GM03348 (cell line): Measurements from ENCODE around the gene KRT76.
A peak's percentile ranks its signal among the peaks of the same experiment; 100 is the strongest.
"Not testable (repeated sequence)": the region's sequence is repeated elsewhere in the genome, so short reads cannot be mapped to it uniquely, and the experiment has no call there.

ENCODE experiments used
- DNase-seq: peaks from one replicate; pipeline ENCODE4 v3.0.0; 2012; ENCODE audit warnings: low spot score

Gene KRT76

GRCh38 chr12:52759218-52759617 is 17.9 kb downstream of the KRT76 start:
- no peak for DNase-seq

GRCh38 chr12:52757449-52758176 is 19.5 kb downstream of the KRT76 start:
- no peak for DNase-seq

- DNase-seq, result no peak
Measured at GRCh38 chr12:52756281-52756960, 20.7 kb downstream of the KRT76 start.

GRCh38 chr12:52755533-52755932 is 21.6 kb downstream of the KRT76 start:
- DNase-seq, result no peak

GRCh38 chr12:52754135-52754534 is 23.0 kb downstream of the KRT76 start:
- no peak for DNase-seq

- DNase-seq, result no peak
Measured at GRCh38 chr12:52753283-52753682, 23.9 kb downstream of the KRT76 start.

- DNase-seq, result no peak
Measured at GRCh38 chr12:52752516-52752915, 24.6 kb downstream of the KRT76 start.

- no peak for DNase-seq
Measured at GRCh38 chr12:52751795-52752194, 25.4 kb downstream of the KRT76 start.

GRCh38 chr12:52750532-52750931 is 26.6 kb downstream of the KRT76 start:
- not testable (repeated sequence) for DNase-seq

- no peak for DNase-seq
Measured at GRCh38 chr12:52749827-52750226, 27.3 kb downstream of the KRT76 start.

- no peak for DNase-seq
Measured at GRCh38 chr12:52748578-52748977, 28.6 kb downstream of the KRT76 start.

GRCh38 chr12:52745554-52745953 is 31.6 kb downstream of the KRT76 start:
- no peak for DNase-seq

- no peak for DNase-seq
Measured at GRCh38 chr12:52744493-52745156, 32.5 kb downstream of the KRT76 start.

- no peak for DNase-seq
Measured at GRCh38 chr12:52742822-52743457, 34.2 kb downstream of the KRT76 start.

GRCh38 chr12:52742196-52742580 is 35.0 kb downstream of the KRT76 start:
- no peak for DNase-seq

GRCh38 chr12:52741375-52742195 is 35.6 kb downstream of the KRT76 start:
- DNase-seq, result peak; percentile 62

GRCh38 chr12:52740584-52740983 is 36.6 kb downstream of the KRT76 start:
- no peak for DNase-seq

- no peak for DNase-seq
Measured at GRCh38 chr12:52739963-52740362, 37.2 kb downstream of the KRT76 start.

- no peak for DNase-seq
Measured at GRCh38 chr12:52735816-52736632, 41.1 kb downstream of the KRT76 start.

- no peak for DNase-seq
Measured at GRCh38 chr12:52735106-52735505, 42.0 kb downstream of the KRT76 start.

GRCh38 chr12:52730793-52731192 is 46.4 kb downstream of the KRT76 start:
- no peak for DNase-seq
